ENCODE measurements around the gene EVI5L. TPM values are rescaled to one million over a fixed set of nuclear protein-coding genes. Genes with fewer than 3 reads are reported as not detected.
A peak's percentile ranks its signal among the peaks of the same experiment; 100 is the strongest.

EVI5L gene
- total and polyA plus RNA-seq, 2 of the 13 experiments (the other 11 are each of a cell fraction or from before 2014, with no cell fraction given) = 1.7 to 2.4 TPM

DNA sequence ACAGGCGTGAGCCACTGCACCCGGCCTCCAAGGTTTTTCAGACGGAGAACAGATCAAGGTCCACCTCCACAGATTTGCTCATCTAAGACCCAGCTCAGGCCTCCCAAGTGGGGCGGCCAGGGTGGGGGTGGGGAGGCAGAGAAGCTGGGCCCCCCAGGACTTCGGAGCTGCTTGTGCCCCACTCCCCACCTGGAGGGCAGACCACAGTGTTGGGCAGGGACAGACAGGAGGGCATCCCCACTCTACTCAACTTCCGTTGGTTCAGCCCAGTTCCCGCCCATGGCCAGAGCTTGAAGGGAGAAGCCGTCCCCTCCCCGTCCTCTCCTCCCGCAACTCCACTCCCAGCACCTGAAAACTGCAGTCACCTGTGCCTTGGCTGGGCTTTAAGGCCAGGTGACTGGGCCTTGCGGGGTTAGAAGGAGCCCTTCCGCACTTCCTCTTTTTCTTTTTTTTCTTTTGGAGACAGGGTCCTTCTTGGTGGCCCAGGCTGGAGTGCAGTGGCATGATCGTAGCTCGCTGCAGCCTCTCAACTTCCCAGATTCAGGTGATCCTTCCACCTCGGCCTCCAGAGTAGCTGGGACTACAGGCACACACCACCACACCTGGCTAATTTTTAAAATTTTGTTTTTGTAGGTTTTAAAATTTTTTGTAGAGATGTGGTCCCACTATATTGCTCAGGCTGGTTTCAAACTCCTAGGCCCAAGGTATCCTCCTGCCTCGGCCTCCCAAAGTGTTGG lies 57.6 kb downstream of the EVI5L start (continued):
- no peak for TF ChIP-seq ZBTB33 (CRISPR knock-in tag; IDR thresholded peaks at IDR 0.05)
- TF ChIP-seq KDM5B (CRISPR knock-in tag; IDR thresholded peaks at IDR 0.05; ENCODE audit: borderline replicate concordance) = no peak
- no peak for TF ChIP-seq ZBTB37 (CRISPR knock-in tag; IDR thresholded peaks at IDR 0.05)
- TF ChIP-seq, protein P1, sequence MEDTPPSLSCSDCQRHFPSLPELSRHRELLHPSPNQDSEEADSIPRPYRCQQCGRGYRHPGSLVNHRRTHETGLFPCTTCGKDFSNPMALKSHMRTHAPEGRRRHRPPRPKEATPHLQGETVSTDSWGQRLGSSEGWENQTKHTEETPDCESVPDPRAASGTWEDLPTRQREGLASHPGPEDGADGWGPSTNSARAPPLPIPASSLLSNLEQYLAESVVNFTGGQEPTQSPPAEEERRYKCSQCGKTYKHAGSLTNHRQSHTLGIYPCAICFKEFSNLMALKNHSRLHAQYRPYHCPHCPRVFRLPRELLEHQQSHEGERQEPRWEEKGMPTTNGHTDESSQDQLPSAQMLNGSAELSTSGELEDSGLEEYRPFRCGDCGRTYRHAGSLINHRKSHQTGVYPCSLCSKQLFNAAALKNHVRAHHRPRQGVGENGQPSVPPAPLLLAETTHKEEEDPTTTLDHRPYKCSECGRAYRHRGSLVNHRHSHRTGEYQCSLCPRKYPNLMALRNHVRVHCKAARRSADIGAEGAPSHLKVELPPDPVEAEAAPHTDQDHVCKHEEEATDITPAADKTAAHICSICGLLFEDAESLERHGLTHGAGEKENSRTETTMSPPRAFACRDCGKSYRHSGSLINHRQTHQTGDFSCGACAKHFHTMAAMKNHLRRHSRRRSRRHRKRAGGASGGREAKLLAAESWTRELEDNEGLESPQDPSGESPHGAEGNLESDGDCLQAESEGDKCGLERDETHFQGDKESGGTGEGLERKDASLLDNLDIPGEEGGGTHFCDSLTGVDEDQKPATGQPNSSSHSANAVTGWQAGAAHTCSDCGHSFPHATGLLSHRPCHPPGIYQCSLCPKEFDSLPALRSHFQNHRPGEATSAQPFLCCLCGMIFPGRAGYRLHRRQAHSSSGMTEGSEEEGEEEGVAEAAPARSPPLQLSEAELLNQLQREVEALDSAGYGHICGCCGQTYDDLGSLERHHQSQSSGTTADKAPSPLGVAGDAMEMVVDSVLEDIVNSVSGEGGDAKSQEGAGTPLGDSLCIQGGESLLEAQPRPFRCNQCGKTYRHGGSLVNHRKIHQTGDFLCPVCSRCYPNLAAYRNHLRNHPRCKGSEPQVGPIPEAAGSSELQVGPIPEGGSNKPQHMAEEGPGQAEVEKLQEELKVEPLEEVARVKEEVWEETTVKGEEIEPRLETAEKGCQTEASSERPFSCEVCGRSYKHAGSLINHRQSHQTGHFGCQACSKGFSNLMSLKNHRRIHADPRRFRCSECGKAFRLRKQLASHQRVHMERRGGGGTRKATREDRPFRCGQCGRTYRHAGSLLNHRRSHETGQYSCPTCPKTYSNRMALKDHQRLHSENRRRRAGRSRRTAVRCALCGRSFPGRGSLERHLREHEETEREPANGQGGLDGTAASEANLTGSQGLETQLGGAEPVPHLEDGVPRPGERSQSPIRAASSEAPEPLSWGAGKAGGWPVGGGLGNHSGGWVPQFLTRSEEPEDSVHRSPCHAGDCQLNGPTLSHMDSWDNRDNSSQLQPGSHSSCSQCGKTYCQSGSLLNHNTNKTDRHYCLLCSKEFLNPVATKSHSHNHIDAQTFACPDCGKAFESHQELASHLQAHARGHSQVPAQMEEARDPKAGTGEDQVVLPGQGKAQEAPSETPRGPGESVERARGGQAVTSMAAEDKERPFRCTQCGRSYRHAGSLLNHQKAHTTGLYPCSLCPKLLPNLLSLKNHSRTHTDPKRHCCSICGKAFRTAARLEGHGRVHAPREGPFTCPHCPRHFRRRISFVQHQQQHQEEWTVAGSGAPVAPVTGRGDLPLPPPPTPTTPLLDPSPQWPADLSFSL (CRISPR knock-in tag; IDR thresholded peaks at IDR 0.05) = no peak
- TF ChIP-seq KAT2B (IDR thresholded peaks at IDR 0.05; ENCODE audit: borderline replicate concordance, low read depth, low read length) = no peak
- TF ChIP-seq REPIN1 (CRISPR knock-in tag; IDR thresholded peaks at IDR 0.05; ENCODE audit: borderline replicate concordance, low read depth) = no peak
- no peak for TF ChIP-seq ISX (CRISPR knock-in tag; conservative IDR thresholded peaks at IDR 0.05)
- no peak for TF ChIP-seq THAP11 (CRISPR knock-in tag; IDR thresholded peaks at IDR 0.05)
- TF ChIP-seq, protein P2, sequence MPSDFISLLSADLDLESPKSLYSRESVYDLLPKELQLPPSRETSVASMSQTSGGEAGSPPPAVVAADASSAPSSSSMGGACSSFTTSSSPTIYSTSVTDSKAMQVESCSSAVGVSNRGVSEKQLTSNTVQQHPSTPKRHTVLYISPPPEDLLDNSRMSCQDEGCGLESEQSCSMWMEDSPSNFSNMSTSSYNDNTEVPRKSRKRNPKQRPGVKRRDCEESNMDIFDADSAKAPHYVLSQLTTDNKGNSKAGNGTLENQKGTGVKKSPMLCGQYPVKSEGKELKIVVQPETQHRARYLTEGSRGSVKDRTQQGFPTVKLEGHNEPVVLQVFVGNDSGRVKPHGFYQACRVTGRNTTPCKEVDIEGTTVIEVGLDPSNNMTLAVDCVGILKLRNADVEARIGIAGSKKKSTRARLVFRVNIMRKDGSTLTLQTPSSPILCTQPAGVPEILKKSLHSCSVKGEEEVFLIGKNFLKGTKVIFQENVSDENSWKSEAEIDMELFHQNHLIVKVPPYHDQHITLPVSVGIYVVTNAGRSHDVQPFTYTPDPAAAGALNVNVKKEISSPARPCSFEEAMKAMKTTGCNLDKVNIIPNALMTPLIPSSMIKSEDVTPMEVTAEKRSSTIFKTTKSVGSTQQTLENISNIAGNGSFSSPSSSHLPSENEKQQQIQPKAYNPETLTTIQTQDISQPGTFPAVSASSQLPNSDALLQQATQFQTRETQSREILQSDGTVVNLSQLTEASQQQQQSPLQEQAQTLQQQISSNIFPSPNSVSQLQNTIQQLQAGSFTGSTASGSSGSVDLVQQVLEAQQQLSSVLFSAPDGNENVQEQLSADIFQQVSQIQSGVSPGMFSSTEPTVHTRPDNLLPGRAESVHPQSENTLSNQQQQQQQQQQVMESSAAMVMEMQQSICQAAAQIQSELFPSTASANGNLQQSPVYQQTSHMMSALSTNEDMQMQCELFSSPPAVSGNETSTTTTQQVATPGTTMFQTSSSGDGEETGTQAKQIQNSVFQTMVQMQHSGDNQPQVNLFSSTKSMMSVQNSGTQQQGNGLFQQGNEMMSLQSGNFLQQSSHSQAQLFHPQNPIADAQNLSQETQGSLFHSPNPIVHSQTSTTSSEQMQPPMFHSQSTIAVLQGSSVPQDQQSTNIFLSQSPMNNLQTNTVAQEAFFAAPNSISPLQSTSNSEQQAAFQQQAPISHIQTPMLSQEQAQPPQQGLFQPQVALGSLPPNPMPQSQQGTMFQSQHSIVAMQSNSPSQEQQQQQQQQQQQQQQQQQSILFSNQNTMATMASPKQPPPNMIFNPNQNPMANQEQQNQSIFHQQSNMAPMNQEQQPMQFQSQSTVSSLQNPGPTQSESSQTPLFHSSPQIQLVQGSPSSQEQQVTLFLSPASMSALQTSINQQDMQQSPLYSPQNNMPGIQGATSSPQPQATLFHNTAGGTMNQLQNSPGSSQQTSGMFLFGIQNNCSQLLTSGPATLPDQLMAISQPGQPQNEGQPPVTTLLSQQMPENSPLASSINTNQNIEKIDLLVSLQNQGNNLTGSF (CRISPR knock-in tag; IDR thresholded peaks at IDR 0.05) = no peak
- TF ChIP-seq MED1 (CRISPR knock-in tag; IDR thresholded peaks at IDR 0.05) = 0 out of 2 replicates have a peak, but pooled peaks have one; percentile 21
- TF ChIP-seq ZBTB46 (CRISPR knock-in tag; IDR thresholded peaks at IDR 0.05; ENCODE audit: borderline replicate concordance) = no peak
